HS-27A (cell line): ENCODE measurements around the gene KRT20.
"Not testable (repeated sequence)": the region's sequence is repeated elsewhere in the genome, so short reads cannot be mapped to it uniquely, and the experiment has no call there.

Source experiments
- DNase-seq: peaks from one replicate; pipeline ENCODE4 v3.0.0-alpha.2; 2012; ENCODE audit warnings: low read depth, missing footprints

The KRT20 gene

DNA sequence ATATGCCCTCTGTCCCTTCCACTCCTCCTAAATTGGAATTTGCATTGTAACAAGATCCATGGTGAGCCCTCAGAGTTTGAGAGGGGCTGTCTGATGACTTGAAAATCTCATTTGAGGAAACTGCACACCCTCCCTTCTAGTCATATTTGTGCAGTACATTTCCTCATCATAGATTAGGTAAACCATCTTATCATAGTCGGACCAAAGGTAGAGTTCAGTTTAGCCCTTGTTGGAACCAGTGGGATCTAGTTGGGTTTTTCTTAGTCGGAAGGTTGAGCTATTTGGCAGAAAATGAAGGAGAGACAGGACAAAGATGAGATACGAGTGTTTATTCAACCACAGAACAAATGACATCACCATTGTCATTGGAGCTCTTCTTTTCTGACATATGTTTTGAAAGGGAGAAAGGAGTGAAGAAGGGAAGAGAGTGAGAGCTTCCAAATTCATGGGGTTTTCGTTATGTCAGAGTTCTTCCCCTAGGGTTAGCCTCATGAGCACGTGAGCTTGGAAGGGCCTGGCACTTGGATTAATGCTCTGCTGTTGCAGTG lies 15.8 kb upstream of the KRT20 start:
- no peak for DNase-seq

DNA sequence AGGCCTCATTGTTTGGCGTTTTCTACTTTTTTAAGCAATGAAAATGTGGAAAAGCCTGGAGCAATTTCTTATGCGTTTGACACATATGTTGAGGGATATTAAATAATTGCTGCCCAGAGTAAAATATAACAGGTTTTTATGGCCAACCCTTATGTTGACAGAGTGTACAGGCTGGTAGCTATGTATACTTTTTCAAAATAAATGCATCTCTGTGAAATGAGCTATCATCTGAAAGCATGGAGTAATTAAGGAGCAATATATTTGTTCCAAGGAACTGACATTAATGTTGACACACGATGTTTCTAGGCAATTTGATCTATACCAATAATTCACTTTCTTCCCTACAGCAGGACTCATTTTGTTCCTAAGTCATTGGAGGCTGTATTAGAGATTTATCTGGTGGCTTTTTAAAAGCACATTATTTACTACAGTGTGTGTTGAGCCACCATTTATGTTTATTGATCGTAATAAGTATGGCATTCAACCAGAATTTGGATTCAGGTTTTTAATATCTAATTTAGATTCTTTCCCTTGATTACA lies 11.9 kb upstream of the KRT20 start:
- no peak for DNase-seq

DNA sequence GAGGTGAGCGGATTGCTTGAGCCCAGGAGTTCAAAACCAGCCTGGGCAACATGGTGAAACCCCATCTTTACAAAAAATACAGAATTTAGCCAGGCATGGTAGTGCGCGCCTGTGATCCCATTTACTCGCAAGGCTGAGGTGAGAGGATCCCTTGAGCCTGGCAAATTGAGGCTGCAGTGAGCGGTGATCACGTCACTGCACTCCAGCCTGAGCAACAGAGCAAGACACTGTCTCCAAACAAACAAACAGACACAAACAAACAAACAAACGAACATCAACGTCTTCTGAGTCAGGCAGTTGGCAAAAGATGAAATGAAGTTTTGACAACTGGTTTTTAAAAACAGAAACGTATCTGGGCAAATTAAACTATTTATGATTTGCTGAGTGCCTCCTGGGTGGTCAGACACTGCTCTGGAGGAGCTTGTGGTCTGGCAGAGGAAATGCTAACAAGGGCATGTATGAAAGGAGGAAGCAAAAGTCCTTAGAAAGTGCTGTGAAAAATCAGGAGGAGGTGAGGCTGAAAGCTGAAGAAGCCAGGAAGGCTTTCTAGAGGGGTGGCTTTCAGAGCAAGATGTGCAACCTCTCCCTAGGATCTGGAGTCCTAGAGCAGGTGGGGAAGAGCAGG lies 10.2 kb upstream of the KRT20 start:
- no peak for DNase-seq

DNA sequence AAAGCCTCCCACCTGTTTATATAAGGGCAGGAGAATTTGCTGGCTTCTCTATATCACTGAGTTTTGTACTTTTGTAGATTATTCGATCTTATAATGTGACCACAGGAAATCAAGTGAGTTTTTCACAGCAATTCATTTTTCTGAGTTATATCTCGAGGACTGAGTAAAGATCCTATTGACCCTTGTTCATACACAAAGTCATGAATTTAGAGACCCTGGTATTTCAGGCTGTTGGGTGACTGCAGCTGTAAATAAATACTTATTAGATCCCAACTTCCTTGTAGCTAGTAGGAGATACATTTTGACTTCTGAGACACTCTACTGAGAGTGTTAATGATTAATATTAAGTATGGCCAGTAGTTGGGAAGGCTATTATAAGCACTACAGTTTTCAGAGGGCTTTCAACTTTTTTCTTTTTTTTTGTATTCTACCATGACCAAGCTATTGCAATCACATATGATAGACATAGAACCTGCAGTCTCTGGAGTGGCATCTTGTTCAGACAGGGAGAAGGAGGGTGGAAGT lies 3.2 kb upstream of the KRT20 start:
- DNase-seq = no peak

DNA sequence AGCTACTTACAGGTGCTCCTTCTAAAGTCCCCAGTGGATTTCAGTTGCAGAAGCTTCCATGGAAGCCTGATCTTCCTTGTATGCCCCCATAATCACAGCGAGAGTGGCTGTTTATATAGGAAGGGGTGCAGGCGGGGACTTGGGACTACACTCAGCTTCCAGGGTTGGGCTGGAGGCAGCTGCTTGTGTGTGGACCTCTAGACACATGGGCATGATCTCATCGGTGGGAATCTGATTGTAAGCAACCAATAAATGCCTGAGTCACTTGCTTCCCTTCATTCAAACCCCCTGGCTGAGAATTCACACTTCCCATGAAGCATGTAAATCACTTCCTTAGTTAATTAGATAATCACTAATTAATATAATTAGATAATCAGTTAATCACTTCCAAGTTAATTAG lies 1.0 kb upstream of the KRT20 start:
- no peak for DNase-seq

DNA sequence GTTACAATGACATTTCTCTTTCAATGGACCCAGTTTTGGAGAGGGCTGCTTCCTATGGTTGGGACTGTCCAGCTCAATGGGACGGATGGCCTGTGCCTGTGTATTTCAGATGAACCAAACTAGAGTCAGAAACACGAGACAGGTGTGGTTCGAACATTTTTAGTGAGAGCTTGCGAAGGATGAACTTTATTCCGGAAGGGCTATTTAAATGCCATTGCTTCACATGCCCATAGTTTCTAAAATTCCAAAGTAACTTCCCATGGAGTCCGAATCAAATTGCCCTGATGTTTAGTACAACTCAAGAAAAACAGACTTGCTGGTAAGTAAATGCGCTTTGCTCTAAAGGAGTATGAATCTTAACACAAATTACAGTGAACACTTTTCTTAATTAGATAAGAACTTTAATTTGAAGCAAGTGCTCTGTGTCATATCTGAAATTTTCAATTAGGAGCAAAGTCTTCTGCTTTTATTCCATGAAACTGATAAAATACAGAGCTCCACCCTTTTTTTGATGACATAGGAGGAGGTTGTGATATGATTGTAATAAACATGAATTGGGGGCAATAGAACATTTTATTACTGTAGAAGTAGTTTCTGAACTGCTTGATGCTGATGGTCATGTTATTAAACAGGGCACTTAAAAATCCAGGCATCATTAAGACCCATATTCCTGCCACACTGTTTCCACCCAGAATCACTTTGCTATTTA lies 1.3 kb downstream of the KRT20 start:
- no peak for DNase-seq

DNA sequence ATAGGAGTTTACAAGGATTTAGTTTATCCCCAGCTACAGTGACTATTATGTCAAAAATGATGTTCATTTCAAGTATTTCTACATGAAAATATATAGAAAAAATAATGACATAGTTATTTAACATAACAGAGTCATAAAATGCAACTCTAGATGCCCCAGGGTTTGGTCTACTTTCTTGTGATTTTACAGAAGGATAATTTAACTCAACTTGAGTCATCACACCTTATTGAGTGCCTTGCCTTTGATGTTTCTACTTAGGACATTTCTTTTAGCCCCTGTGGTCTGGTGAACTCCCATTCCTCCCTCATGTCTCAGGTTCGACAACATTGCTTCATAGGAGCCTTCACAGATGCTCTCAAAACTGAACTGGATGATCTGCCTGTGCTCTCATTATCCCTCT lies 2.0 kb downstream of the KRT20 start:
- no peak for DNase-seq

DNA sequence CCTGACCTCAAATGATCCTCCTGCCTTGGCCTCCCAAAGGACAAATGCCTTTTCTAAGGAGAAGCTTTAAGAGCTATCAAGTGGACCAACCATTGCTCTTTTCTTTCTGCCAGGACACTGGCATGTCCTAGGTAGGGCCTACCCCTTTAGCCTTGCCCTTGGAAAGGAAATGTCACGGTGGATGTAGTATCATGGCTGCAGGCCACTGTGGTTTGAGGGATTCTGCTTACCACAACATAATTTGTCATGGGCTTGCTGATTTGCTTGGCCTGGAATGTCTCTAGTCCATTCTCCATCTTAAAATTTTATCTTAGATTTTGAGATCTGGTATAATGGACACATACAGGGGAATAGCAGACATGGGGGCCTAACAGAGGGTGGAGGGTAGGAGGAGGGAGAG lies 6.0 kb downstream of the KRT20 start:
- no peak for DNase-seq

DNA sequence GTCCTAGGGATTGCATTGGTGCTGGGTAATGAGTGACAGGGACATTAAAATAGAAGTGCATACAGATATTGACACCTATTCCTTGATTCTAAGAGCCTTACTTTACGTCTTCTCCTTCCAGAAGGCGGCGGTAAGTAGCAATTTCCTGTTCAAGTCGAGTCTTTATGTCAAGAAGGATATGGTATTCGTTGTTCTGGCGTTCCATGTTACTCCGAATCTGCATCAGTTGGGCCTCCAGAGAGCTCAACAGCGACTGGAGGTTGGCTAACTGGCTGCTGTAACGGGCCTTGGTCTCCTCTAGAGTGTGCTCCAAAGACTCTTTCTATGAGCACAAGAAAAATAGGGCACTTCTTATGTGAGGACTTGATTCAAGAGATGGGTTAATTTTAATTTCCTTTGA lies 7.0 kb downstream of the KRT20 start:
- DNase-seq = no peak

DNA sequence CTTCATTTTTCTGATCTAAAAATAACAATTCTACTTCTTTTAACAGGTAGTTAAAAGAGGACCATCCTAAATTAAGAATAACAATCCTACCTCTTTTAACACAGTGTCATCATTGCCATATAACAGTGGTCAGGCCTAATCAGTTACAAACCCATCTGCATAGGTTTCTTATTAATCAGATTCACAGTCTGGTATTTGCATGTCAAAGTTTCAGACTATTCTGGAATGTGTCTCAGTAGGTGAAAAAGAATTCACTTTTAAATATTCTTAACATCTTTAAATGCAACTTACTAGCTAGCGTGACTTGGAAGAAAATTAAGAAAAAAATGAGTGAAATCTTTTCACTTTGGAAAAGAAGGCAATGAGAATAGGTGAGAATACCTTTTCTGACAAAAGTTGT lies 11.2 kb downstream of the KRT20 start:
- no peak for DNase-seq

DNA sequence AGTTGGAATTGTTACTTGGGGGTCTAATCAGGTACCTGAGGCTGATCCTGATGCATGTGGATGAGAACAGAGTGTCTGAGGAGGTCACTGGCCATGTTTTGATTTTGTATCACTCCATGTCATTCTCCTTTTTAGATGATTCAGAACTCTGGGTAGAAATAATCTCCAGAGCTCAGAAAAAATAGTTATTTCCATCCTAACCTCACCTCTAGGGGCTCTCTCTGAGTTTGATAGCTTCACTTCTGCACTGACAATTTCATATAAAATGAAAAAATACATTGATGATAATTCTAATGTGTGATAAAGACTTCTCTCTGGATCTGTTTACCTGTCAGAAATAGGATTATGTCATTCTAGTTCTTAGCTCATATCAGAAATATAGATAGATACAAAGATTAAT lies 11.8 kb downstream of the KRT20 start:
- no peak for DNase-seq

DNA sequence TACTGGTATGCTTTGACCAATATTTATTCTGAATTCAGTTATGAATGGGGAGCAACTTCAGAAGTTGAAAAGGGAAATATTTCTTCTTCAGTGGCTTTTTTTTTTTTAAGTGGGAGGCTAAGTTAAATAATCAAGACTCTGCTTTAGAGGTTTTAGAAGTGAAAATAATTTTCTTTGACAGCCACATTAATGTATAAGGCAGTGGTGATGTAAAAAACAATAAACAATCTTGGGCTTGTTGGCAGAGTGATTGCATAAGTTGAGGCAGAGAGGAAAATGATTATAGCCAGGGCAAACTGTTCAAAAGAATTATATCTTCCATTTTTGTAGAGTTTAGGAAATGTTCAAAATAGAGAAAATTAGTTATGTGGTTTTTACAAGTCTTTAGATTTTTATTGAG lies 12.6 kb downstream of the KRT20 start:
- no peak for DNase-seq

DNA sequence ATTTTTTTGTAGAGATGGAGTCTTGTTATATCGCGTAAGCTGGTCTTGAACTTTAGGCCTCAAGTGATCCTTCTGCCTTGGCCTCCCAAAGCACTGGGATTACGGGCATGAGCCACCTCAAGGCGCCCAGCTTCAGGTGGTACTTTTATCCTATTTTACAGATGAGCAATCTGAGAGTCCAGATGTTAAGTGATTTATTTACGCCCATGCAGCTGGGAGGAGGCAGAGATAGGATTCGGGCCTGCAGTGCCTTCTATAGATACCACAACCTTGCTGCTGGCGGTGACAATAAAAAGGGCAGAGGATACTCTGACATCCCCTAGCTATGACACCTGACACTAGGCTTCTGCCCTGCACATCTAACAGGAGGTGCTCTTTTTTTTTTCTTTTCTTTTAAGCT lies 13.7 kb downstream of the KRT20 start:
- no peak for DNase-seq

DNA sequence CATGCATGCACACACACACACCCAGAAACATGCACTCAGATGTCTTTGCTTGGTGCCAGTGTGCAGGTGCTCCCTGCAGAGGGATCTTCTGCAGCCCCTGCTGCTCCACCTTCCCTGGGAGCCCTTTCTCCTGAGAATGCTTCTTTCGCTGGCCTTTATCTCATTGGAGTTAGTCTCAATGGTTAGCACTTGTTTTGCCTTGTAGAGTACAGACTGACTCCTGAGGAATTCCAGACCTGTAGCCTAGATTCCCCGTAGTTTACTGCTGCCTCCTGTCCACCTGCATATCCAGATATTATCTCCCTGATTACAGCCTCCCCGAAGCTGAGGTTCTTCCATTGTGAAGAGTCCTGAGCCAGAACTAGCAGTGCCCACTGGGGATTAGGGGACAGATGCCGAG lies 14.9 kb downstream of the KRT20 start:
- DNase-seq = no peak

DNA sequence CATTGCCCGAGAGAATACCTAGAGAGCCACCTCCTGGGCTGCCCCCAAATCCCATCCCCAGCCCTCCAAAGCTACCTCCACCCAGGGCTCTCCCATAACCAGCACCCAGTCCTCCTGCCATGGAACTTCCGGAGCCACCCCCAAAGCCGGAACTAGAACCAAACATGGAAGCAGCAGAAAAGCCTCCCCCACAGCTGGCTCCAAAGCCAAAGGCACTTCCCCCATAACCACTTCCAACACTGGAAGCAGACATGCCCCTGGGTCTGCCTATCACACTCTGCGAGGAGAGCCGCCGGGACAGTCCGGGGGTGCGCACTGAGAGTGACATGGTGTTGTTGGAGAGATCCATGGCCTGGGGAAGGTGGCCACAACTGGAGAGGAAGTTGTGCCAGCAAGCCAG lies 18.2 kb downstream of the KRT20 start, which contains the start of gene KRT12:
KRT12 (minus strand) TSS at position 386 of the 400 bp plus-strand sequence; CDS start at position 349, 37 bp downstream.
- no peak for DNase-seq

DNA sequence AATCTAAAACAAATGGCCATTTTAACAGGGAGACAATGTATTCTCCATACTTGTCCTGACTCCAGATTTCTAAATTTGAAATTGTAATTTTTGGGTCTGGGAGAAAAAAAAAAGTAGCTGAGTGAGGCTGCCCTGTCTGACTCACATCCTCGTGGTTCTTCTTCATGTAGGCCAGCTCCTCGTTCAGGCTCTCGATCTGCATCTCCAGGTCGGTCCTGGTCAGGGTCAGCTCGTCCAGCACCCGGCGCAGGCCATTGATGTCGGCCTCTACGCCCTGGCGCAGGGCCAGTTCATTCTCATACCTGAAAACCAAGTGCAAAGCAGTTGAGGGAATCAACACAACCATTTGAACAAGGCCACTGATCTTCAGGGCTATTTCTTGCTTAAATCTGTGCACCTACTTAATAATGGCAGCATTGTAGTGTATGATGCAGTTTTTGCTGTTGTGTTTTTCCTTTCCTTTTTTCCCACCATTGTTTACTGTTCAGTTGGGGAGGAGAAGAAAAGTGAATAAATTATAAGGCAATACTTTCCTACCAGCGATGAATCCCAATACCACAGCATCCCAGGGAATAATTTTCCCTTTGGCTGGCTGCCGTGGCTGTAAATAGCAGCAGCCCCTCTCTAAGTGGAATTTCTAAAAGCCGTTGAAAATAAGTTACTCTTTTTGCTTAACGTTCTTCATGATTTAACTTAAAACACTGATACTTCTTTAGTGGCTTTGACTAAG lies 20.2 kb downstream of the KRT20 start:
- no peak for DNase-seq

DNA sequence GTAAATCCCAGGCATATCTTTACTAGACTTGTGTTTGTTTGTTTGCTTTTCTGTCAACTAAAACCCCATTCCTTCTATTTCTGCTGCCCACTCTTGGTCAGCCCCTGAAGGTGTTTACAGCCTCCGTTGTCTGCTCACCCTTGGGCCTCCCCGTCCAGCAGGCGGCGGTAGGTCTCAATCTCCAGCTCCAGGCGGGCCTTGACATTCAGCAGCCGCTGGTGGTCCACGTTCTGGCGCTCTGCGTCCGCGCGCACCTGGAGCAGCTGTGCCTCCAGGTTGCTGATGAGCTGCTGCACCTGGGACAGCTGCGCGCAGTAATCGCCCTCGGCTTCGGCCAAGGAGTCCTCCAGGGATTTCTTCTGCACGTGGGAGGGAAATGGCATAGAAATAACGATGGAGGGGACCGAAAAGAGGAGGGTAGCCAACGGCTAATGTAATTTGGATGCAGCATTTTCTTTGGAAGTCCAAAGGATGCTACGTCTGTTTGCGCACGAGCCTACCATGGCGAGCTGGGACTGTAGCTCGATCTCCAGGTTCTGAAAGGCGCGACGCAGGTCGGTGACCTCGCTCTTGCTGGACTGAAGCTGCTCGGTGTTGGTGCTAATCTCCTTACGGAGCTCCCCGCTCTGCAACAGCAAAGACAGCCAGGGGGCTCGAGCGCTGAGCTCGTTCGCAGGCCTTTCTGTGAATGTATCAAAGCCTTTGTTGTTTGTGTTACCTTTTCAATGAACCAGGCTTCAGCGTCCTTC lies 21.9 kb downstream of the KRT20 start:
- DNase-seq = no peak

DNA sequence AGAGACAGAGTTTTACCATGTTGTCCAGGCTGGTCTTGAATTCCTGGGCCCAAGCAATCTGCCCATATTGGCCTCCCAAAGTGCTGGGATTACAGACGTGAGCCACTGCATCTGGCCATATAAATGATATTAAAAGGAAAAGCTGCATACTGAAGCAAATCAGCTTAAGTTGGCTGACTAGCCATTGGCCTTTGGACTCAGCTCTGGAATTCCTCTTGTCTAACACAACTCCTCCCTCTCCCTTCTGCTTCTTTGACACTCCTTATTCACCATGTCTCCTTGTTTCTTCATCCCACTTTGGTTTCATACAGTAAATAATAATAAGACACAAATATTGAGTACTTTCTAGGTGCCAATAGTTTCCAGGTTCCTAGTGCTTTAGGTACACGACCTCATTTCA lies 25.5 kb downstream of the KRT20 start:
- no peak for DNase-seq

DNA sequence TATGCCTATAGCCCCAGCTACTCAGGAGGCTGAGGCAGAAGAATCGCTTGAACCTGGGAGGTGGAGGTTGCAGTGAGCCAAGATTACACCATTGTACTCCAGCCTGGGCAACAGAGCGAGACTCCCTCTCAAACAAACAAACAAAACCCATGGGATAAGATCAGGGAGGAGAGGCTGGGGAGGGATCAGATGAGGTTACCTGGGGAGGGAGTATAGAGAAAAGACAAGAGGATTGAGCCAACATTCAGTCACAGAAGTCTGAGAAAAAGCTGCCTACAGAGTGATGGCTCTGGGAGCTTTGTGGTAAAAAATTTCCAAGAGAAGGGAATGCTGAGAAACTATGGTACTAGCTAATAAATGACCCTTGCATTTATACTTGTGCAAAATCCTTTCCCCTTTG lies 26.4 kb downstream of the KRT20 start:
- DNase-seq = not testable (repeated sequence)

DNA sequence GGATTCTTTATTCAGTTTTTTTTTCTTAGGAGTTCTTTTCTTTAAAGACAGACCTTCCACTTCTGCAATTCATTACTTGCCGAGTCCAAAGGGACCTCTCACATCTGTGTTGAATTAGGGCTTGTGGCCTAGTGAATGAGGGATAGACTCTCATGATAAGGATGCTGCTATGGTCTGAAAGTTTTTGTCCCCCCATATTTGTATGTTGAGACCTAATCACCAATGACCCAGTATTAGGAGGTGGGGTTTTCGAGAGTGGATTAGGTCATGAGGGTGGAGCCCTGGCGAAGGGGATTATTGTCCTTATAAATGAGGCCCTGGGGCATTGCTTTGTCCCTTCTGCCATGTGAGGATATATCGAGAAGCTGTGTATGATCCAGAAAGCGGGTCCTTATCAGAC lies 27.5 kb downstream of the KRT20 start:
- no peak for DNase-seq

DNA sequence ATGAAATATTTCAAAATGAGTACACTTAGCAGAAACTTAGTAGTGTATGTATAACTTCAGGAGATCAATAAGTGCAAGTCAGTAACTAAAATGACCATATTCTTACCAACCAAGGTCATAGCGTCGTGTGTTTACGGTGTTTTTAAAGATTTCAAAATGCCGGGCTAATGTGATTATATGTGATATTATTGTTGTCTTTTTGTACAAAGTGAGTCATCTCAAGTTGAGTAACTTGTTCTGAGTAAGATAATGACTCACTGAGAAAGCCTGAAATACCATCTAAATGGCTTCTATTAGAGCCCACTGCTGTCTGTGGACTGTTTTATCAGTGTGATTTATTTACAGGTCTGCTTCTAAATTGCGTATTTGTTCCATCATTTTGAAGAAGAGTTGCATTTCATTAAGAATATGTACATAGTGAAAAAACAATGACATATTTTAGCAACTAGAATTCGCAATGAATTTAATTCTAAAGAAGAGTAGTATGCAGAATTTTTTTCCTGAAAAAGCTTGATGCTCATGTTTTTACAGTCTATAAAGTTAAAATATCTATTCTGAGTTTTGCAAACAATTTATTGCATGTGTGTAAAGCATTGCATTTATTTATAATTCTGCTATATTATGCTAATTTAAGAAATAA lies 30.7 kb downstream of the KRT20 start:
- peak; percentile 38 for DNase-seq
